OCI-LY1 (cell line): ENCODE data around the gene CCDC81.

Experiments used
- CTCF ChIP-seq: fragments of 200-600 bp; sonication (generic), shearing (Covaris generic); IDR thresholded peaks from 2 replicates; pipeline ENCODE4 v1.5.1; 2017; ENCODE audit warnings: mild to moderate bottlenecking, antibody characterized with exemption, low read length, moderate library complexity, mixed read lengths
- EZH2 ChIP-seq: fragments of 200-600 bp; sonication (generic), shearing (Covaris generic); IDR thresholded peaks from 2 replicates; pipeline ENCODE4 v1.8.0; 2017; ENCODE audit warnings: borderline replicate concordance, mixed run types, mild to moderate bottlenecking, antibody characterized with exemption, low read length, moderate library complexity, mixed read lengths

- TF ChIP-seq CTCF (no peak), EZH2 (no peak)
Measured at GRCh38 chr11:86463955-86464354, 89.3 kb downstream of the CCDC81 start.
